ENCODE results near the gene HDC.

Gene HDC

DNA sequence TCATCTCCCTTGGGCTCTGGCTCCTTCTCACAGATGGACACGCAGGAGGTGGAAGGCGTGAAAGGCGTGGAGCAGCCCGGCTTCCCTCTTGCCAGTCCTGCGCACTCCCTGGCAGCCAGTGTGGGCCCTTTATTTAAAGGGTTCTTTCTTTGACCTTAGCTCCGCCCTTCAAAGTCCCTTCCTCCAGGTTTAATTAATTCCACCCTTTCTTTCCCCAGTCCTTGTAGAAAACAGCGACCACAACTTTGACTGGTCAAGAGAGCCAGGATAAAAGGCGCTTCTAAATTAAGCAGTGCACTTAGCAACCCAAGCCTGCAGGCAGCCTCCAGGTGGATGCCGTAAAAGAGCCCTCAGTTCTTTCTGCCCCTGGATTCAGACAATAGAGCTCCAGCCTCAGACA lies at the start of gene HDC:
TSS of gene HDC (minus strand) at position 107 of the 400 bp plus-strand sequence. CDS start at position 4, 103 bp downstream.
- DNase-seq (ENCODE audit: low read depth in 2 of 2) = no peak

DNA sequence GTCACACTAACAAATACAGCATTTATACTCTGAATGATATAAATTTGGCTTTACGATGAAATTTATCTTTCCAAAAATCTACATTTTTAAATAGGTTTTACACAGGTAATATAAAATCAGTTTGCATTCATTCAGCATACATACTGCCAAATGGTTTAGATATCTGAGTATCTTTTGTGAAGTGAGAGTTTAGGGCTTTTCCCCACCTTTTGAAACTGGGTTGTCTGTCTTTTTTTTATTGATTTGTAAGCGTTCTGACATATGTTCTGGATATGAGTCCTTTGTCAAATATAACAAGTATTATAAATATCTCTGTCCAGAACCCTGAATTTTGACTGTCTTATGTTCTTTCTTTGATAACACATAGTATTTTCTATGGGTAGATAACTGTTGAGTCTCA lies 47.1 kb upstream of the HDC start:
- DNase-seq (ENCODE audit: low read depth in 2 of 2) = no peak

GRCh38 chr15:50307799-50308198 lies 42.3 kb upstream of the HDC start:
- DNase-seq (ENCODE audit: low read depth in 2 of 2) = no peak

DNA sequence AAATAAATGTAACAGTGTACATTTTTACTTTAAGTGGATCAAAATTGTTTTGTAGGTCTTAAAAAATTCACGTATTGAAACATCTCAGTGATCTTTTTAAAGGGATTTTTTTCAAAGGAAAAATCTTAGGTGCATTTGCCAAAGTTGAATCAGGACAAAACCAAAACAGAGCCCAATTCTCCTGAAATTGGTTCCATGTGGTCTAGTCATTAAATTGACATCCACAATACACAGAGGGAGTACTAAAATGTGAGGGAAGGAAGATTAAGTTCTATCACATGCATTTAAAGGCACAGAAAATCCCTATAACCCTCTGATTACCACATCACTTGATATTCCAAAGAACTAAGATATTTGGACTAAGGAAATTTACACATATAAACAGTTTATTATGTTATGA lies 39.3 kb upstream of the HDC start:
- no peak for DNase-seq (ENCODE audit: low read depth in 2 of 2)

DNA sequence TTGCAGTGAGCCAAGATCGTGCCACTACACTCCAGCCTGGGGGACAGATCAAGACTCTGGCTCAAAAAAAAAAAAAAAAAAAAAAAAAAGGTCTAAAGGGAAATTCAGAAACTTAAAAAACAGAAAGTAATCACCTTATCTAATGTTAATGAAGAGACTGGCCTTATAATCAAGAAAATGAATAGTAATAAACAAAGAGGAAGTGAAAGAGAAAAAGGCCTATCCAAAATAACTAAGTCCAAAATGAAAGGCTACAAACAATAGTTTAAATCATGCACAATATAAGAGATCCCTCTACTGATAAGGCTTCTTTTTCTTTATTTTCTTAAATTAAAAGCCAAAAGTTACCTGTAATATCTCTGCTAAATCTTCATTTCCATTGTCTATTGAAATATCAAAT lies 37.1 kb upstream of the HDC start:
- DNase-seq (ENCODE audit: low read depth in 2 of 2) = no peak

- no peak for DNase-seq (ENCODE audit: low read depth in 2 of 2)
These were observed 32.8 kb upstream of the HDC start for GRCh38 chr15:50298340-50298739.

DNA sequence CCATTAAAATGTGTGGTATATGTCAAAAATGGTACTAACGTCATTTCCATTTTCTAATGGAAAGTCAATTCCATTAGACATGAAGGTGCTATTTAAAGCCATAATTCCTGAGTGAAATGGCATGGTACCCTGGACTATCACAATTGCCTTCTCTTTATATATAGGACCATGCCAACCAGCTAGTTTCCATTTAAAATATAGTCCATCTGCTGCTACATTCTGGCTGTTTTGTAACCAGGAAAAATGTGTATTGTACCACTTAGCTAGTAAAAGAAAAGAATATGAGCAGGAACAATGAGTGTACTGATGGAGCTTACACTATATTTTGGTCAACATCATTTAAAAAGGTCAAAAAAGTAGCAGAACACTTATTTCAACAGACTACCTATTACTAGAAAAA lies 30.4 kb upstream of the HDC start:
- DNase-seq (ENCODE audit: low read depth in 2 of 2) = no peak

- DNase-seq (ENCODE audit: low read depth in 2 of 2) = no peak
These were observed 24.2 kb upstream of the HDC start for GRCh38 chr15:50289749-50290148.

GRCh38 chr15:50287324-50288116 lies 22.0 kb upstream of the HDC start:
- DNase-seq (ENCODE audit: low read depth in 2 of 2) = no peak

- no peak for DNase-seq (ENCODE audit: low read depth in 2 of 2)
These were observed 15.9 kb upstream of the HDC start for GRCh38 chr15:50281427-50281826.

DNA sequence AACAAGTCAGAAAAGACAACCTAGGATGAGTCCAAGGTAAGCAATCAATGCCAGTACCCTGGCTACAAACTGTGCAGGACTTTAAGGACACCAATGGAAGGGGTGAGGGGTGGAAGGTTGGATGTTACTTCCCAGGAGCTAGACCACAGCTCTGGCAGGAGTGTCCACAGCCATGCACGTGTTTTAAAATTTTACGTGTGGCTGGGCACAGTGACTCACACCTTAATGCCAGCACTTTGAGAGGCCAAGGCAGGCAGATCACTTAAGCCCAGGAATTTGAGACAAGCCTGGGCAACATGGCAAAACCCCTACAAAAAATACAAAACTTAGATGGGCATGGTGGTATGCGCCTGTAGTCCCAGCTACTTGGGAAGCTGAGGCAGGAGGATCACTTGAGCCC lies 14.7 kb upstream of the HDC start:
- no peak for DNase-seq (ENCODE audit: low read depth in 2 of 2)

DNA sequence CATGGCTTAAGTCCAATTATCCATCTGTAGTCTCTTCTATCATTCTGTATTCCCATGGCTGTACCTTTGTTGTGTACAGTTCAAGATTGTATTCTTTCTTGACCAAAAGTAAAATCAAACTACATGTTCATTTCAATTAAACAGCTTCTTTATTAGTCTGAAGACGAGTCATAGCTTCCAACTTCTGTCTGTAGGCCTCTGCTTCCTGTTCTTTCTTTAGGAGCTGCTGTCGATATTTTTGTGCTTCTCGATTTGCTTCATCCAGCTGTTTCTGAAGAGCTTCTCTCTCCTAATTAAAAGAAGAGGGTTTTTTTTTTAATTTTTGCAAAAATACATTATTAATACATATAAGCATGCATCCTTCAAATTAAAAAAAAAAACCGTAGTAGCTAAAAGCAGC lies 13.0 kb upstream of the HDC start:
- no peak for DNase-seq (ENCODE audit: low read depth in 2 of 2)

GRCh38 chr15:50277370-50277769 lies 11.8 kb upstream of the HDC start:
- no peak for DNase-seq (ENCODE audit: low read depth in 2 of 2)

DNA sequence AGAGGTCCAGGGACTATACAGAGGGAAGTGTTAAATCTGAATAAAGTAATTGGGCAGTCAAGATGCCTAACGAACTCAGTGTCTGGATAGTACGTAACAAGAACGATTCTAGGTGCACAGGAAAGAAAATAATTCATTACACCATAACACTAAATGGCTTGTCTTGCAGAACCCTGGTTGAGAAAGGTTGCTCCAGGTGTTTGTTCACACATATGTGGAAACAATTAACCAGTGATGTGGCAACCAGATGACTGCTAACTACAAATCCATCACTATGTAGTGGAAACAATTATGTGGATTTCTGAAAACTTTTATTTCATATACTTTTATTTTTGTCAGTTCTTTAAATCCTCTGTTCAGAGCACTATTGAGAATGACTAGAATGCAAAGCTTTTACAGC lies 10.4 kb upstream of the HDC start:
- no peak for DNase-seq (ENCODE audit: low read depth in 2 of 2)

DNA sequence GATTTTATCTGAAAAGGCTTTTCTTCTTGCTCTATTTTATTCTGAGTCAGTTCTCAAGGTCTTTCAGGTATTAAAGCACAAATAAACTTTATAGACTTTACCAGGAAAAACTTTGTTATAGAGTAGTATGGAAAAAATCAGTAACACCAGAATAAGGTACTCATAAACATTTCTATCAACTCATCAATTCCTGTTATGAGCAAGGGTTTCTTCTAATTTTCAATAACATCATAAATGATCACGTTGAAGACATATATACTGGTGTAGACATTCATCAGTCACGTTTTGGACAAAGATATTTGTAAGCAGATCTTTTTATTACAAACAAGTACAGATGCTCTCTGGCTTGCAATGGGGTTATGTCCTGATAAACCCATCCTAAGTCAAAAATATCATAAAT lies 9.6 kb upstream of the HDC start:
- no peak for DNase-seq (ENCODE audit: low read depth in 2 of 2)

GRCh38 chr15:50267577-50267976 lies 2.1 kb upstream of the HDC start:
- no peak for DNase-seq (ENCODE audit: low read depth in 2 of 2)

GRCh38 chr15:50262533-50262932 lies 3.0 kb downstream of the HDC start:
- DNase-seq (ENCODE audit: low read depth in 2 of 2) = peak in 1 of 2 donors; percentile 43

DNA sequence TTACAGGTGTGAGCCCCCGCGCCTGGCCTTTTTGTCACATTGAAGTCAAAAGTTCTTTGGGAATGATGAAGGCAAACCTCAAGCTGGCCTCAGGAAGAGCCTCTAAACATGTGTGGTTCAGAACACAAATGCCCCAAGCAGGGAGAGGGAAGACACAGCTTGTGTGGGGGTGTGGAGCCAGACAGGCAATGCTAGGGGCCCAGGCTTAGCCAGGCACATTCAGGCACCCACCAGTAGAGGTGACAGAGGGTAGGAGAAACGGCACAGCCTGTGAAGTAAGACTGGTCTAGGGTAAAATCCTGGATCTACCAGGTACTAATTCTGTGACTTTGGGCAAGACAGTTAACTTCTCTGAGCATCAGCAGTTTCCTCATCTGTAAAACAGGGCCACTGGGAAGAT lies 3.5 kb downstream of the HDC start:
- DNase-seq (ENCODE audit: low read depth in 2 of 2) = no peak

- no peak for DNase-seq (ENCODE audit: low read depth in 2 of 2)
These were observed 4.5 kb downstream of the HDC start for GRCh38 chr15:50260969-50261496.

- DNase-seq (ENCODE audit: low read depth in 2 of 2) = no peak
These were observed 6.2 kb downstream of the HDC start for GRCh38 chr15:50259276-50259675.

- no peak for DNase-seq (ENCODE audit: low read depth in 2 of 2)
These were observed 7.6 kb downstream of the HDC start for GRCh38 chr15:50257924-50258323.

GRCh38 chr15:50257332-50257731 lies 8.2 kb downstream of the HDC start:
- DNase-seq (ENCODE audit: low read depth in 2 of 2) = no peak

DNA sequence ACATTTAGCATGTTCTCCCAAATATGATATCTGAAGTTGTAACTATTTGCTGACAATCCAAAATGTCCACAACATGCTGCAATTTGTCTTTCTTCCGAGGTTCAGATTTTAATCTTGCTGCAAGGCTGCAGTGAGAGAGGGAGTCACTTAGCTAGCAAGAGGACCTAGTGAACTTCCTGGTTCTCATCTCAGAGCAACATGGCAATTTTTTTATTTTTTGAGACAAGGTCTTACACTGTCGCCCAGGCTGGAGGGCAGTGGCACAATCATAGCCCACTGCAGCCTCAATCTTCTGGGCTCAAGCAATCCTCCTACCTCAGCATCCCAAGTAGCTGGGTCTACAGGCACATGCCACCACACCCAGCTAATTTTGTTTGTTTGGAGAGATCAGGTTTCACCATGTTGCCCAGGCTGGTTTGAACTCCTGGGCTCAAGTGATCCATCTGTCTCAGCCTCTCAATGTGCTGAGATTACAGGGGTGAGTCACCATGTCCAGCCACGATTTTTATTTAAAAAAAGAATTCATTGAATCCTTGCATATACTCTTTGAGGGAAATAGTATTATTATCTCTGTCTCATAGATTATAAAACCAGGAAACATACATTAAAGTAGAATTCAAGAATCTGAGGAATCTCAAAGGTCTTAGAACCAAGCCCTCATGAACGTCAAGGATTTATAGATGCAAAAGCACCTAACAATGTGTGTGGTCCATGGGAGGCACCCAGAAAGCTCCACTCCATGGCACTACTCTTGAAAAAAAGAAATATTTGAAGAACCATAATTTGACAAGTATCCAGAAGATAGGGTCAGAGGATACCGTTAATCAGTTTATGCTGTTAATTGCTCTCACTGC lies 9.1 kb downstream of the HDC start:
- no peak for DNase-seq (ENCODE audit: low read depth in 2 of 2)

Measured in stimulated activated CD8-positive, alpha-beta memory T cell treated with anti-CD3 and anti-CD28 coated beads, Interleukin-2, amount 100 ng/mL, for 48 hours (primary cell).